H9 (cell line): ENCODE results near the gene ANK3. TPM values are rescaled to one million over a fixed set of nuclear protein-coding genes. Genes with fewer than 3 reads are reported as not detected.

Source experiments
- DNase-seq: peaks from one replicate; pipeline ENCODE4 v3.0.0-alpha.2; 2017
- H2AFZ ChIP-seq: one replicate; pipeline ENCODE4 v1.6.1; 2013; ENCODE audit warnings: mild to moderate bottlenecking, low read length, control low read depth, moderate library complexity
- H2AK5ac ChIP-seq: 2 replicates; pipeline ENCODE4 v1.6.1; 2013; ENCODE audit warnings: low read length, control low read depth, mixed read lengths; ENCODE audit not compliant: insufficient read length
- H2BK120ac ChIP-seq: one replicate; pipeline ENCODE4 v1.6.1; 2013; ENCODE audit warnings: low read depth, mild to moderate bottlenecking, low read length, control low read depth, inconsistent platforms; ENCODE audit not compliant: poor library complexity, severe bottlenecking
- H2BK12ac ChIP-seq: 2 replicates; pipeline ENCODE4 v1.6.1; 2013; ENCODE audit warnings: low read length, control low read depth, mixed read lengths, low read depth; ENCODE audit not compliant: insufficient read length
- H2BK15ac ChIP-seq: 2 replicates; pipeline ENCODE4 v1.6.1; 2013; ENCODE audit warnings: low read depth, low read length, control low read depth
- H2BK20ac ChIP-seq: one replicate; pipeline ENCODE4 v1.6.1; 2013; ENCODE audit warnings: low read depth, mild to moderate bottlenecking, low read length, control low read depth, inconsistent platforms; ENCODE audit not compliant: poor library complexity, severe bottlenecking
- H2BK5ac ChIP-seq: 2 replicates; pipeline ENCODE4 v1.6.1; 2013; ENCODE audit warnings: low read length, control low read depth, mixed read lengths; ENCODE audit not compliant: insufficient read length
- H3K14ac ChIP-seq: 2 replicates; pipeline ENCODE4 v1.6.1; 2013; ENCODE audit warnings: low read length, control low read depth; ENCODE audit not compliant: insufficient read depth
- H3K18ac ChIP-seq: 2 replicates; pipeline ENCODE4 v1.6.1; 2013; ENCODE audit warnings: low read depth, mild to moderate bottlenecking, mixed read lengths, low read length, control low read depth; ENCODE audit not compliant: insufficient read length
- H3K23ac ChIP-seq: 2 replicates; pipeline ENCODE4 v1.6.1; 2013; ENCODE audit warnings: low read length, control low read depth, mixed read lengths, low read depth; ENCODE audit not compliant: insufficient read length
- H3K23me2 ChIP-seq: 2 replicates; pipeline ENCODE4 v1.6.1; 2013; ENCODE audit warnings: low read depth, mild to moderate bottlenecking, mixed read lengths, low read length, control low read depth; ENCODE audit not compliant: insufficient read length, poor library complexity, severe bottlenecking
- H3K27ac ChIP-seq: 2 replicates; pipeline ENCODE4 v1.5.1; 2013; ENCODE audit warnings: low read length, control low read depth, mixed read lengths, low read depth; ENCODE audit not compliant: insufficient read length
- H3K27me3 ChIP-seq: 2 replicates; pipeline ENCODE4 v1.6.1; 2013; ENCODE audit warnings: low read length, control low read depth, inconsistent platforms; ENCODE audit not compliant: insufficient read depth
- H3K4ac ChIP-seq: 2 replicates; pipeline ENCODE4 v1.6.1; 2013; ENCODE audit warnings: low read depth, mild to moderate bottlenecking, control low read depth, inconsistent platforms, low read length, moderate library complexity
- H3K4me1 ChIP-seq: 2 replicates; pipeline ENCODE4 v1.6.1; 2013; ENCODE audit warnings: low read length, control low read depth, inconsistent platforms; ENCODE audit not compliant: insufficient read depth
- H3K4me2 ChIP-seq: 2 replicates; pipeline ENCODE4 v1.6.1; 2013; ENCODE audit warnings: low read length, control low read depth, mixed read lengths; ENCODE audit not compliant: insufficient read length, insufficient read depth
- H3K56ac ChIP-seq: 2 replicates; pipeline ENCODE4 v1.6.1; 2013; ENCODE audit warnings: low read depth, mild to moderate bottlenecking, mixed read lengths, low read length, control low read depth; ENCODE audit not compliant: insufficient read length
- H3K79me1 ChIP-seq: 2 replicates; pipeline ENCODE4 v1.6.1; 2013; ENCODE audit warnings: low read depth, mild to moderate bottlenecking, moderate library complexity, low read length, control low read depth, inconsistent platforms; ENCODE audit not compliant: insufficient read depth, poor library complexity, severe bottlenecking
- H3K79me2 ChIP-seq: 2 replicates; pipeline ENCODE4 v1.6.1; 2013; ENCODE audit warnings: low read length, control low read depth, inconsistent platforms; ENCODE audit not compliant: insufficient read depth
- H3K9ac ChIP-seq: 2 replicates; pipeline ENCODE4 v1.6.1; 2013; ENCODE audit warnings: low read length, control low read depth, mixed read lengths; ENCODE audit not compliant: insufficient read length; ENCODE audit errors: extremely low read depth
- H3K9me3 ChIP-seq: one replicate; pipeline ENCODE4 v1.6.1; 2013; ENCODE audit warnings: low read depth, low read length, inconsistent platforms; ENCODE audit not compliant: control insufficient read depth
- H3T11ph ChIP-seq: one replicate; pipeline ENCODE4 v1.6.1; 2013; ENCODE audit warnings: mild to moderate bottlenecking, low read length, control low read depth, inconsistent platforms
- H4K20me1 ChIP-seq: one replicate; pipeline ENCODE4 v1.6.1; 2013; ENCODE audit not compliant: control insufficient read depth, insufficient read length, insufficient read depth
- H4K5ac ChIP-seq: 2 replicates; pipeline ENCODE4 v1.6.1; 2013; ENCODE audit warnings: low read depth, mild to moderate bottlenecking, mixed read lengths, low read length, control low read depth; ENCODE audit not compliant: insufficient read length
- H4K8ac ChIP-seq: replicated peaks from 2 replicates; pipeline ENCODE4 v1.6.1; 2013; ENCODE audit warnings: low read length, control low read depth, mixed read lengths, low read depth; ENCODE audit not compliant: insufficient read length
- H4K91ac ChIP-seq: 2 replicates; pipeline ENCODE4 v1.6.1; 2013; ENCODE audit warnings: low read depth, mild to moderate bottlenecking, moderate library complexity, mixed read lengths, low read length, control low read depth; ENCODE audit not compliant: insufficient read length
- H3K27ac Mint-ChIP-seq, 3 experiments: 2 replicates in 2 of 3; 3 replicates in 1 of 3; pipeline ENCODE4 v1.8.0; 2020 to 2021; ENCODE audit warnings: mixed read lengths in 3 of 3, mild to moderate bottlenecking in 1 of 3, moderate library complexity in 1 of 3
- H3K27me3 Mint-ChIP-seq: 2 replicates; pipeline ENCODE4 v1.8.0; 2021; ENCODE audit warnings: low read depth, mild to moderate bottlenecking, moderate library complexity, mixed read lengths
- H3K36me3 Mint-ChIP-seq, 3 experiments: 2 replicates in 2 of 3; 3 replicates in 1 of 3; pipeline ENCODE4 v1.8.0; 2020 to 2021; ENCODE audit warnings: low read depth in 3 of 3, mixed read lengths in 3 of 3; ENCODE audit not compliant: insufficient read depth in 1 of 3
- H3K4me1 Mint-ChIP-seq, 2 experiments: 2 replicates each; pipeline ENCODE4 v1.8.0; 2020; ENCODE audit warnings: mixed read lengths in 2 of 2
- H3K4me3 Mint-ChIP-seq, 2 experiments: 2 replicates in 1 of 2; 3 replicates in 1 of 2; pipeline ENCODE4 v1.8.0; 2020 to 2021; ENCODE audit warnings: mild to moderate bottlenecking in 2 of 2, mixed read lengths in 2 of 2, moderate library complexity in 1 of 2
- H3K9me3 Mint-ChIP-seq, 2 experiments: 2 replicates in 1 of 2; 3 replicates in 1 of 2; pipeline ENCODE4 v1.8.0; 2020; ENCODE audit warnings: mild to moderate bottlenecking in 2 of 2, mixed read lengths in 2 of 2, moderate library complexity in 1 of 2
- WGBS: extraction: QIAGEN DNeasy Blood & Tissue Kit; methylation state at CpG from one replicate; pipeline ENCODE4 v1.1.7; 2013; ENCODE audit warnings: missing lambda C conversion rate, low lambda C conversion rate, mixed read lengths; ENCODE audit not compliant: insufficient read length; ENCODE audit errors: extremely low coverage; 5-methylcytosine and 5-hydroxymethylcytosine counted together
- total RNA-seq: library from RNA; stranded (reverse); gene quantifications from 2 replicates; pipeline ENCODE4 v1.2.1, GENCODE V29; 2021
- TF ChIP-seq, protein P1 (sequence below): fragments of 200-600 bp; sonication (generic); conservative IDR thresholded peaks from 3 replicates; pipeline ENCODE4 v1.8.0; 2021; ENCODE audit warnings: antibody characterized with exemption, mild to moderate bottlenecking

The ANK3 gene
- total RNA-seq, 1 experiment from 2014 or later = 59.6 TPM

DNA sequence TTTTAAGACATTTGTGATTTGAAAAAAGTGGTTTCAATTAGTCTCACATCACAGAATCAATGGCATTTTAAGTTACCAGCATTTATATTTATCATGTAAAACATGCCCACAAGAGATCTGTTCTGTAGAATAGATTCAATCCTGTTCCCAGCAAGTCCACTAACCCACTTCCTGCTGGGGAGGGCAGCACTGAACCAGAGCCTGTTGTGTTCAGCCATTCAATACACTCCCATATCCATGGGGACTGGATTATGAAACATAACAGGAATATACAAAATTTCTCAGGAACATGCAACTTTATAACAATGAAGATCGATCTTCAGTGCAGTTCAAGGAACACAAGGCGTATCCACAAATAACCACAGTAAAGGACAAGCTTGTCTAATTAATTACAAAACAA, 24.4 kb upstream of the ANK3 start:
- no CpG with 5 or more reads among the region's 2 CpGs for WGBS
- H2AFZ ChIP-seq = no peak overlapping the region
- H3K4me1 ChIP-seq = no peaks in the 10 kb centered on the region
- H4K8ac ChIP-seq = no peak overlapping the region
- Mint-ChIP-seq H3K4me1 (peaks cover 7 to 8% of the 10 kb centered on the region in 2 experiments), H3K9me3 (no peaks in the 10 kb centered on the region), H3K4me3 (no peak overlapping the region), H3K27me3 (peaks cover 19% of the 10 kb centered on the region), H3K27ac (no peak overlapping the region), H3K36me3 (no peaks in the 10 kb centered on the region; a peak in 1 of 7 replicates)
- H2AK5ac ChIP-seq = no peak overlapping the region
- no peak overlapping the region for H2BK20ac ChIP-seq
- no peak overlapping the region for H2BK15ac ChIP-seq
- no peak overlapping the region for H3K4me2 ChIP-seq
- no peak overlapping the region for H3K23ac ChIP-seq
- peaks cover 3% of the 10 kb centered on the region; the same call in 1 of the 2 replicates for H3K27me3 ChIP-seq
- no peaks in the 10 kb centered on the region for H3K79me2 ChIP-seq
- H3K9me3 ChIP-seq = no peaks in the 10 kb centered on the region
- H4K5ac ChIP-seq = no peak overlapping the region
- no peaks in the 10 kb centered on the region for H4K20me1 ChIP-seq
- H2BK120ac ChIP-seq = no peak overlapping the region
- H3K9ac ChIP-seq = no peak overlapping the region
- no peak overlapping the region for H2BK5ac ChIP-seq
- no peak overlapping the region for H3K27ac ChIP-seq
- H3K18ac ChIP-seq = no peak overlapping the region
- H3T11ph ChIP-seq = no peak overlapping the region
- H2BK12ac ChIP-seq = no peak overlapping the region
- H4K91ac ChIP-seq = no peak overlapping the region
- DNase-seq = no peak
- H3K14ac ChIP-seq = no peak overlapping the region
- no peaks in the 10 kb centered on the region for H3K23me2 ChIP-seq
- no peak overlapping the region for H3K4ac ChIP-seq
- no peaks in the 10 kb centered on the region for H3K79me1 ChIP-seq
- TF ChIP-seq, protein P1, sequence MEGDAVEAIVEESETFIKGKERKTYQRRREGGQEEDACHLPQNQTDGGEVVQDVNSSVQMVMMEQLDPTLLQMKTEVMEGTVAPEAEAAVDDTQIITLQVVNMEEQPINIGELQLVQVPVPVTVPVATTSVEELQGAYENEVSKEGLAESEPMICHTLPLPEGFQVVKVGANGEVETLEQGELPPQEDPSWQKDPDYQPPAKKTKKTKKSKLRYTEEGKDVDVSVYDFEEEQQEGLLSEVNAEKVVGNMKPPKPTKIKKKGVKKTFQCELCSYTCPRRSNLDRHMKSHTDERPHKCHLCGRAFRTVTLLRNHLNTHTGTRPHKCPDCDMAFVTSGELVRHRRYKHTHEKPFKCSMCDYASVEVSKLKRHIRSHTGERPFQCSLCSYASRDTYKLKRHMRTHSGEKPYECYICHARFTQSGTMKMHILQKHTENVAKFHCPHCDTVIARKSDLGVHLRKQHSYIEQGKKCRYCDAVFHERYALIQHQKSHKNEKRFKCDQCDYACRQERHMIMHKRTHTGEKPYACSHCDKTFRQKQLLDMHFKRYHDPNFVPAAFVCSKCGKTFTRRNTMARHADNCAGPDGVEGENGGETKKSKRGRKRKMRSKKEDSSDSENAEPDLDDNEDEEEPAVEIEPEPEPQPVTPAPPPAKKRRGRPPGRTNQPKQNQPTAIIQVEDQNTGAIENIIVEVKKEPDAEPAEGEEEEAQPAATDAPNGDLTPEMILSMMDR = no peak
- no peak overlapping the region for H3K56ac ChIP-seq
